ENCODE results near the gene ACKR1.
A peak's percentile ranks its signal among the peaks of the same experiment; 100 is the strongest.

The ACKR1 gene

GRCh38 chr1:159187647-159188374 lies 16.9 kb upstream of the ACKR1 start:
- no peak for DNase-seq

- no peak for DNase-seq
Observed at GRCh38 chr1:159188375-159188788, 16.3 kb upstream of the ACKR1 start.

- no peak for DNase-seq
Observed at GRCh38 chr1:159190441-159190840, 14.2 kb upstream of the ACKR1 start.

- DNase-seq, result no peak
Observed at GRCh38 chr1:159196543-159196942, 8.1 kb upstream of the ACKR1 start.

- no peak for DNase-seq
Observed at GRCh38 chr1:159197561-159198557, 6.8 kb upstream of the ACKR1 start.

- DNase-seq, result no peak
Observed at GRCh38 chr1:159199901-159200300, 4.8 kb upstream of the ACKR1 start.

- DNase-seq, result no peak
Observed at GRCh38 chr1:159200769-159201168, 3.9 kb upstream of the ACKR1 start.

GRCh38 chr1:159201642-159202041 lies 3.0 kb upstream of the ACKR1 start:
- DNase-seq, result no peak

- no peak for DNase-seq
Observed at GRCh38 chr1:159203610-159204009, 1.1 kb upstream of the ACKR1 start.

- DNase-seq, result no peak
Observed at GRCh38 chr1:159205225-159205624, 550 bp downstream of the ACKR1 start.

GRCh38 chr1:159206110-159206509 lies 1.4 kb downstream of the ACKR1 start:
- DNase-seq, result no peak

GRCh38 chr1:159207080-159207479 lies 2.4 kb downstream of the ACKR1 start:
- DNase-seq, result no peak

GRCh38 chr1:159207774-159208173 lies 3.1 kb downstream of the ACKR1 start:
- DNase-seq, result no peak

- DNase-seq, result no peak
Observed at GRCh38 chr1:159208175-159208825, 3.6 kb downstream of the ACKR1 start.

- no peak for DNase-seq
Observed at GRCh38 chr1:159209061-159209460, 4.4 kb downstream of the ACKR1 start.

- peak; percentile 33 for DNase-seq
Observed at GRCh38 chr1:159211331-159212136, 6.9 kb downstream of the ACKR1 start.

- no peak for DNase-seq
Observed at GRCh38 chr1:159212596-159212995, 7.9 kb downstream of the ACKR1 start.

GRCh38 chr1:159214149-159214760 lies 9.6 kb downstream of the ACKR1 start:
- no peak for DNase-seq

- DNase-seq, result no peak
Observed at GRCh38 chr1:159218649-159219636, 14.3 kb downstream of the ACKR1 start.

GRCh38 chr1:159222075-159222865 lies 17.6 kb downstream of the ACKR1 start:
- no peak for DNase-seq

Data from effector CD8-positive, alpha-beta T cell (primary cell).